B cell (primary cell): Measurements from ENCODE around the gene NCSTN. TPM values are rescaled to one million over a fixed set of nuclear protein-coding genes. Genes with fewer than 3 reads are reported as not detected.
A peak's percentile ranks its signal among the peaks of the same experiment; 100 is the strongest.

ENCODE experiments used
- ATAC-seq: fragments of 200-7000 bp; cut with Tn5 transposase; one replicate; pipeline ENCODE4 v1.10.0; 2021; ENCODE audit warnings: low read depth, mild to moderate bottlenecking, moderate number of reproducible peaks, moderate library complexity
- CTCF ChIA-PET: fragments of 350-600 bp; sonication (Branson Sonifier 250); formaldehyde crosslinking; loops from one replicate; lab custom pipeline; 2021; ENCODE audit warnings: antibody characterized with exemption, inconsistent platforms; lab: Charles Lee
- POLR2A ChIA-PET: fragments of 350-600 bp; sonication (Branson Sonifier 250); formaldehyde crosslinking; loops from one replicate; lab custom pipeline; 2021; ENCODE audit warnings: antibody characterized with exemption; lab: Charles Lee
- DNase-seq: peaks from one replicate; pipeline ENCODE4 v3.0.0; 2013
- H2AFZ ChIP-seq: 2 replicates; pipeline ENCODE4 v1.6.1; 2012; ENCODE audit warnings: mild to moderate bottlenecking, low read depth, low read length; ENCODE audit not compliant: insufficient read depth, poor library complexity, severe bottlenecking
- H3K27ac ChIP-seq, 2 donors: 1 replicate in 1 of 2; 2 replicates in 1 of 2; pipeline ENCODE4 v1.5.1; 2012 to 2013; ENCODE audit warnings: low read length in 2 of 2, mild to moderate bottlenecking in 2 of 2, moderate library complexity in 1 of 2
- H3K27me3 ChIP-seq, 4 experiments: fragments of 200-600 bp in 1 of 4; sonication (generic) in 1 of 4; replicated peaks in 1 of 4; 1 replicate in 2 of 4; 2 replicates in 2 of 4; pipeline versions ENCODE4 v1.6.1 to v1.7.0; 2013 to 2016; ENCODE audit warnings: low read length in 3 of 4, mild to moderate bottlenecking in 2 of 4, mixed read lengths in 1 of 4, moderate library complexity in 1 of 4; ENCODE audit not compliant: insufficient read depth in 4 of 4, control insufficient read depth in 3 of 4; ENCODE audit errors: control extremely low read depth in 1 of 4
- H3K36me3 ChIP-seq, 2 experiments: replicated peaks in 1 of 2; 1 replicate in 1 of 2; 2 replicates in 1 of 2; pipeline versions ENCODE4 v1.6.1 to v1.7.1; 2013; ENCODE audit warnings: low read length in 1 of 2; ENCODE audit not compliant: insufficient read depth in 2 of 2, control insufficient read depth in 1 of 2; ENCODE audit errors: control extremely low read depth in 1 of 2, extremely low read depth in 1 of 2
- H3K4me1 ChIP-seq, 2 donors: fragments of 200-600 bp in 1 of 2; sonication (generic) in 1 of 2; 1 replicate in 1 of 2; 2 replicates in 1 of 2; pipeline versions ENCODE4 v1.5.1 to v1.6.1; 2013 to 2017; ENCODE audit warnings: low read length in 2 of 2; ENCODE audit not compliant: control insufficient read depth in 2 of 2, insufficient read depth in 2 of 2
- H3K4me2 ChIP-seq: replicated peaks from 2 replicates; pipeline ENCODE3; 2012; ENCODE audit warnings: mild to moderate bottlenecking, low read depth, low read length; ENCODE audit not compliant: poor library complexity, severe bottlenecking
- H3K4me3 ChIP-seq, 5 experiments: fragments of 200-600 bp in 1 of 5; sonication (generic) in 1 of 5; 1 replicate in 3 of 5; 2 replicates in 2 of 5; pipeline versions ENCODE4 v1.5.1 to v1.7.0; 2011 to 2016; ENCODE audit warnings: low read length in 4 of 5, mild to moderate bottlenecking in 4 of 5, low read depth in 2 of 5, control low read depth in 1 of 5, moderate library complexity in 1 of 5; ENCODE audit not compliant: insufficient read depth in 1 of 5; ENCODE audit errors: control extremely low read depth in 1 of 5, extremely low read depth in 1 of 5
- H3K79me2 ChIP-seq: fragments of 200-600 bp; sonication (generic); one replicate; pipeline ENCODE4 v1.6.0; 2016; ENCODE audit warnings: low read length; ENCODE audit not compliant: control insufficient read depth, insufficient read depth
- H3K9ac ChIP-seq: fragments of 200-600 bp; sonication (generic); 2 replicates; pipeline ENCODE4 v1.6.1; 2017; ENCODE audit warnings: mild to moderate bottlenecking, low read length, moderate library complexity
- H3K9me3 ChIP-seq, 3 donors: one replicate each; pipeline versions ENCODE4 v1.6.1 to v1.7.1; 2013; ENCODE audit warnings: low read length in 2 of 3; ENCODE audit not compliant: control insufficient read depth in 2 of 3, insufficient read depth in 1 of 3; ENCODE audit errors: control extremely low read depth in 1 of 3
- H4K20me1 ChIP-seq: 2 replicates; pipeline ENCODE4 v1.6.0; 2012; ENCODE audit warnings: mild to moderate bottlenecking, low read length; ENCODE audit not compliant: insufficient read depth, control insufficient read depth, poor library complexity, severe bottlenecking
- H3K27ac Mint-ChIP-seq: one replicate; pipeline ENCODE4 v1.8.0; 2021; ENCODE audit warnings: mixed read lengths
- H3K27me3 Mint-ChIP-seq: one replicate; pipeline ENCODE4 v1.8.0; 2021; ENCODE audit warnings: mixed read lengths
- H3K4me1 Mint-ChIP-seq: one replicate; pipeline ENCODE4 v1.8.0; 2021; ENCODE audit warnings: mixed read lengths
- H3K4me3 Mint-ChIP-seq: one replicate; pipeline ENCODE4 v1.8.0; 2021; ENCODE audit warnings: mixed read lengths
- H3K9me3 Mint-ChIP-seq: one replicate; pipeline ENCODE4 v1.8.0; 2022; ENCODE audit warnings: mixed read lengths; ENCODE audit not compliant: insufficient read depth
- CTCF ChIP-seq: fragments of 200-600 bp; IDR thresholded peaks from one replicate; pipeline ENCODE4 v1.8.0; 2022; ENCODE audit warnings: antibody characterized with exemption, mild to moderate bottlenecking
- EZH2 ChIP-seq: IDR thresholded peaks from 2 replicates; pipeline ENCODE4 v1.6.1; 2012; ENCODE audit warnings: borderline replicate concordance, low read depth, mild to moderate bottlenecking, moderate library complexity, low read length; ENCODE audit not compliant: insufficient read depth, poor library complexity, severe bottlenecking
- WGBS: methylation state at CpG from one replicate; pipeline ENCODE4 v1.1.5; 2013; ENCODE audit warnings: missing lambda C conversion rate; ENCODE audit not compliant: insufficient coverage; 5-methylcytosine and 5-hydroxymethylcytosine counted together
- intact Hi-C: fragments of 100-400 bp; cut with micrococcal nuclease; formaldehyde crosslinking; loops from one replicate; pipeline ENCODE4 v1.10.0; 2022
- polyA plus RNA-seq: library from polyadenylated mRNA; depleted of rRNA; stranded (reverse); fragments of >200 nt; gene quantifications from 2 replicates; pipeline ENCODE4 v1.2.3, GENCODE V29; 2012
- total RNA-seq, 2 donors: library from RNA; stranded (reverse); fragments of 120-200 nt in 1 of 2; gene quantifications; 1 replicate in 1 of 2; 2 replicates in 1 of 2; pipeline versions ENCODE4 v1.2.3 to v1.2.4, GENCODE V29; 2013 to 2022

Gene NCSTN
- total and polyA plus RNA-seq, 2 donors (not counting 1 experiment from before 2014, with no cell fraction given): 95.1 to 110 TPM

- H3K79me2 ChIP-seq: peaks cover 87% of the 10 kb centered on the region
- no peak for TF ChIP-seq CTCF
- no peak for TF ChIP-seq EZH2
- DNase-seq: no peak
- Mint-ChIP-seq H3K4me3 (peak overlapping the region; percentile 99), H3K27me3 (no peaks in the 10 kb centered on the region), H3K27ac (peak overlapping the region; percentile 66), H3K4me1 (peaks cover 68% of the 10 kb centered on the region), H3K9me3 (no peaks in the 10 kb centered on the region)
- H3K27ac ChIP-seq: peak overlapping the region in 1 of 2 donors; percentile 95
- H3K9me3 ChIP-seq: no peaks in the 10 kb centered on the region
- peak overlapping the region; percentile 95 for H3K9ac ChIP-seq
- ChIA-PET CTCF (interaction anchor here (0.6 to 4.3 kb wide), 5 partner anchors 29 to 243 kb away, joined by 3 to 22 read pairs (median 5); no protein-coding TSS in a partner anchor), POLR2A (no interaction called here)
- H3K4me1 ChIP-seq: peaks cover 46 to 54% of the 10 kb centered on the region in 2 donors
- no CpG with 5 or more reads among the region's 3 CpGs for WGBS
- peak overlapping the region in 3 of 5 experiments; percentile 98 to 100 (median 99) for H3K4me3 ChIP-seq
- ATAC-seq: no peak
- intact Hi-C loops: loop anchor here (5.0 to 10.0 kb wide), 6 partner anchors 33 to 811 kb away; partner anchors contain the start of genes LY9, UFC1, USF1 and USP21
- H2AFZ ChIP-seq: peak overlapping the region; percentile 87
- H4K20me1 ChIP-seq: no peaks in the 10 kb centered on the region
- peak overlapping the region; percentile 89 for H3K4me2 ChIP-seq
- H3K27me3 ChIP-seq: no peaks in the 10 kb centered on the region
- H3K36me3 ChIP-seq: peaks cover 0 to 23% of the 10 kb centered on the region in 2 experiments
Measured at GRCh38 chr1:160344241-160344640, 1.1 kb downstream of the NCSTN start.

- DNase-seq (no peak), ATAC-seq (no peak)
- peak overlapping the region; percentile 80 for H3K27ac Mint-ChIP-seq
- no peak overlapping the region for H3K4me3 ChIP-seq
- ChIA-PET CTCF (interaction anchor here (1.6 to 4.3 kb wide), 4 partner anchors 31 to 244 kb away, joined by 5 to 22 read pairs (median 12); no protein-coding TSS in a partner anchor), POLR2A (interaction anchor here (0.7 kb wide), 1 partner anchor 231 kb away, joined by 3 read pairs; no protein-coding TSS in a partner anchor)
- H3K36me3 ChIP-seq: peaks cover 0 to 23% of the 10 kb centered on the region in 2 experiments
- H3K9ac ChIP-seq: no peak overlapping the region
- TF ChIP-seq EZH2 (no peak), CTCF (no peak)
- H3K4me1 ChIP-seq: peaks cover 46 to 54% of the 10 kb centered on the region in 2 donors
- peak overlapping the region; percentile 99 for H3K4me3 Mint-ChIP-seq
- no peaks in the 10 kb centered on the region for H3K9me3 ChIP-seq
- H2AFZ ChIP-seq: no peak overlapping the region
- H3K4me2 ChIP-seq: peak overlapping the region; percentile 89
- no peaks in the 10 kb centered on the region for H3K9me3 Mint-ChIP-seq
- H3K79me2 ChIP-seq: peaks cover 89% of the 10 kb centered on the region
- peaks cover 6% of the 10 kb centered on the region for H4K20me1 ChIP-seq
- H3K27me3 ChIP-seq: no peaks in the 10 kb centered on the region
- H3K27me3 Mint-ChIP-seq: no peaks in the 10 kb centered on the region
- no peak overlapping the region for H3K27ac ChIP-seq
- WGBS: 95% methylated on average over 5 of the region's 6 CpGs
- intact Hi-C loops: loop anchor here (5.0 to 10.0 kb wide), 6 partner anchors 32 to 810 kb away; partner anchors contain the start of genes LY9, UFC1, USF1 and USP21
- H3K4me1 Mint-ChIP-seq: peaks cover 66% of the 10 kb centered on the region
Measured at GRCh38 chr1:160344936-160345335, 1.8 kb downstream of the NCSTN start.
